HG03039 (cell line): Measurements from ENCODE around the gene ZNF593.

Source experiments
- ATAC-seq: cut with Tn5 transposase; IDR thresholded peaks from one replicate; pipeline ENCODE4 v1.9.1; 2021; ENCODE audit warnings: mild to moderate bottlenecking, moderate library complexity; ENCODE audit not compliant: unreplicated experiment

Gene ZNF593

DNA sequence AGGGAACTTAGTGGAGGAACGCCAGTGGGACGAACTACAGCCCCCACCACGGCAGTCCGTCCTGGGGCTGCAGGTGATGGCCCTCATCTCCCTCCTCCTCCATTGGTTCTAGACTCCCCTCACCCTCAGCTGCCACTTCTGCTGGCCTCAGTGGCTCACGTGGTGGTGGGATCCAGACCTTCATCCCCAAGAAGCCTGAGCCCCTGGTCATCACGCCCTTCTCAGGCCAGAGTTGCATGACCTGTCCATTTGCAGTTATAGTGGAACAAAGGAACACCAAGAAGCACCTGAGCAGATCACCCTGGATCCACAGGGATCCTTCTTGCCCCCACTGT lies 23.8 kb upstream of the ZNF593 start:
- ATAC-seq, result no peak

DNA sequence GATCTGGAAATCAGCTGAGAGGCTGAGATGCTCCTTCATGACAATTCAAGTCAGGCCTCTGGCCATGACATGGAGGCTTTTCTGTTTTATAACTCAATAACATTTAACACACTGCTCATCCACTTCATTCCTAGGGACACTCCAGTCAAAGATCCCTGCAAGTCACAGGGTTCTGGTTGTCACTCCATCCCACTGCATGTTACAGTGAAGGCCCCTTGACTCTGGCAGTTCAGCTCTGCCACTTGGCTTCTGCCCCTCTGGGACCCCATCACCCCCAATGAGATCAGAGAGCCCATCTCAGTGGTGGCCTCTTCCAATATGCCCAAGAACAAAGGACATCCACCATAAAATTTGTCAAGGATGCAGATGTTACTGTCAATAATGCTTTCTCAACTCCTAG lies 20.8 kb upstream of the ZNF593 start:
- ATAC-seq, result no peak

DNA sequence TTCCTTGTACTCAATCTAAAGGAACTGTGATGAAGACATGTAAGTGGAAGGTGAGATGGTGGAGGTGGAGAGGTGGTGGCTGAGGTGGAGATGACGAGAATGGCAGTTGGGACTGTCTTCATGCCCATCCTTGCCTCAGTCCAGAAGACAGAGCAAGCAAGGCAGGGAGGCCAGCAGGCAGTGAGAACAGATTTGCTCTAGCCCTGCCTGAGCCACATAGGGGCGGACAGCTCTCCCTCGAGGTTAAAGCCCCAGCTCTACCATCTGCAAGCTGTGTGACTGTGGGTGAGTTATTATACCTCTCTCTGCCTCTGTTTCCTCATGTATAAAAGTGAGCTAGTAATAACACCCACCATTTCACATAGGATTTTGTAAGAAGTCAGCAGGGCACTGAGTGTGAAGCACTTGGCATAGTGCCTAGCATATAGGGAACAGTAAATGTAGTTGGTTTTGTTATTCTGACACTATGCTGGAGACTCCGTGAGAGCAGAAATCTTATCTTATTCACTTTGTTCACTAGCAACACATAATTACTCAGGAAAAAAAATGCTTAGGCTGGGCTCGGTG lies 15.7 kb upstream of the ZNF593 start:
- no peak for ATAC-seq

DNA sequence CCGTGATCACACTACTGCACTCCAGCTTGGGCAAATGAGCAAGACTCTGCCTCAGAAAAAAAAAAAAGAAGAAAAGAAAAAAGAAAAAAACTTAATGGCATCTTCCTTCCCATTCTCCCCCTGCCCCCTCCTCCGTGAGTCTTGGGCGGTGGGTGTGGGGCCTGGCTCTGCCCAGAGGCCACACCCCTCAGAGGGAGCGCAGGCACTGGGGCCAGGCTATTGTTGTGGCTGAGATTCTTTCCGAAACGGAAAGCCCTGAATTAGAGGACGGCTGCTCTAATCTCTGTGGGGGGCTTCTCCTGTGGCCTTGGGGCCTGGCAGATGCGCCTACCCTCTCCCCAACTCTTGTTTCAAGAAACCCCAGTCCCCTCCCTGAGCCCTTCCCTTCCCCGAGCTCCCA lies 15.0 kb upstream of the ZNF593 start:
- no peak for ATAC-seq

DNA sequence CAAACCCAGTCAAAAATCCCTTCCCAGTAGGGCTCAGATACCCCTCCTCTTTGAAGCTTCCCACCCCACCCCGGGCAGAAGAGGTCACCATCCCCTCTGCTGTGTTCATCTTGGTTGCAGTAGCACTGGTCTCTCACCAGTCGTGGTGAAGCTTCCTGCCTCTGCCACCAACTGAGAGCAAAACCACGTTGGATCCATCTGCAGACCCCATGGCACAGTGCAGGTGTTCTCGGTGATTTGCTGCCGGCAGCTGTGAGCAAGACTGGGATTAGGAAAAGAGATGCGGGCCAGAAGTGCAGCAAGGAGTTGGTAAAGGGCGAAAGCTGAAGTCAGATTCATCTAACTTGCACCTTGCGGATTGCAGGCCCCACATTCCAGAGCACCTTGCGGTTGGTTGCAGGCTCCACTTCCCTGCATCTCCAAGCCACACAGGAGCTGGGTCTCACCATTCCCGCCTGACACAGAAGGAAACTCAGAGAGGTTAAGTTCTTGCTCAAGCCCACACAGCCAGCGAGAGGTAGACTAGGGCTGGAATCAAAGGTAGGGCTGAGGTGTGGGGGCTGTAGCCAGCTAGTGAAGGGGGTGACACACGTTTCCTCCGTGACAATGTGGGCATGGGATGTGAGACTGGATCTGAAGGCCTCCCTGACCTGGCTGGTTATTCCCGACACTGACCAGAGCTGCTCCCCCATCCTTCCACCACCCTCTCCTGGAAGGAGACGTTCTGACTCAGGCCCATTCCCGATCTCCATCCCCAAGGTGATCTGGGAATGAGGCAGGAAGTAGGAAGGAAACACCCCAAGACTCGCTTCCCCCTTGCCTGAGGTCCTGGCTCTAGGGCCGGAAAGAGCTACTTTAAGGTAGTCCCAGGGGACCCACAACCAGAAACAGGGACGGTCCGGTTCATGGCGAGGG lies 14.1 kb upstream of the ZNF593 start:
- no peak for ATAC-seq

DNA sequence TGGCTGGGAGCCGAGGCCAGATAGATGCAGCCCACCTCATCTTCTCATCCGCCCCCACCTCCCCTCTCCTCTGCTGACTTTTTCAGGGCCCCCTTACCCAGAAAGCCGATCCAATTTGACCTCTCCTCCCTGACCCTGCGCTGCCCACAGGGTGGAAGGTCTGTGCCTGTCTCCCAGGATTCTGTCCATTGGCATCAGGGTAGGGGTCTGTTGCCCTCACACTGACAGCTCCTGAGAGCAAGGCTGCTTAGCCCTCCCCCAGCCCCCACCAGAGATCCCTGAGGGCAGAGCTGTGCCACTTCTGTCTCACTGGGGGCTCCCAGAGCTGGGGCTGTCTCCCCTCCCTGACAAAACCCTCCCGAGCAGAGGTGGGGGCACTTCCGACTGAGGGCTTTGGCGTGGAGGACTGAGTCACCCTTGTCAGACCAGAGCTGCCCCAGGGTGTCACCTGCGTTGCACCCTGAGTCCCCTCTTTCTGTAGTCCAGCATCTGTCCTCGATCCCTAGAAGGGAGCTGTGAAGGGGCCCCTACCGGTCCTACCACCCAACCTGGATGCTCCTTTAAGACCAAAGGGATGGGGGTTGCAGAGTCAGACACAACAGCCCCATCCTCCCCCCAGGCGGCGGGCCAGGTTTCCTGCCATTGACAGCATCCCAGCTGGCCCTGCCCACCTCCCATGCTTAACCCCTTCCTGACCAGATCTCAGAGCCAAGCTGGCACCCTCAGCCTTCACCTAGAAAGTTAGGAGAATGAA lies 13.2 kb upstream of the ZNF593 start:
- no peak for ATAC-seq

DNA sequence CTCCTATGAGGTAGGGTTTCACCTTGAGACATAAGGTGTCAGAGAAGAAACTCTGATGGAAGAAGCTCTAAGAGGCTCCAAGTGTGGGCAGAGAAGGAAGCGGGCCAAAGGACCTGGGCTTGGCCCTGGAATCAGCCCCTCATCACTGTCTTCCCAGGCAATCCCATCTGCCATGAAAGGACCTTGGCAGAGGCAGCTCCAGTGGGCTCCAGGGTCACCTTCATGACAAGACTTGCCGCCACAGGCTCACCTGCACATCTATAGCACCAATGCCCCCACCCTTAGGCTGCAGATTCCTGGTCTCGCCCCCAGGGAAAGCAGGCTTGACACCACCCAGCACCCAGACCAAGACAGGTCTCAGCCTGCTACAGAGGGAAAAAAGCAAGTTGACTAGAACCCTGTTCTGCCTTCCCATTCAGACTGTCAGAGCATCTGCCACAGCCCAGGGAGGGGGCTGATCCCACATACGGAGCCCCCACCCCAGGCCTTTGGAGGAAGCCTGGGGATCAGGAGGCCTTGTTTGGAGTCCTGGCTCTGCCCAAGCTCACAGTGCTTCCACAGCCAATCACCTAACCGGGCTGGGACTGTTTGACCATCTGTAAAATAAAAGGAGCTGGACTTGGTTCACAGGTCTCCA lies 11.3 kb upstream of the ZNF593 start:
- no peak for ATAC-seq

DNA sequence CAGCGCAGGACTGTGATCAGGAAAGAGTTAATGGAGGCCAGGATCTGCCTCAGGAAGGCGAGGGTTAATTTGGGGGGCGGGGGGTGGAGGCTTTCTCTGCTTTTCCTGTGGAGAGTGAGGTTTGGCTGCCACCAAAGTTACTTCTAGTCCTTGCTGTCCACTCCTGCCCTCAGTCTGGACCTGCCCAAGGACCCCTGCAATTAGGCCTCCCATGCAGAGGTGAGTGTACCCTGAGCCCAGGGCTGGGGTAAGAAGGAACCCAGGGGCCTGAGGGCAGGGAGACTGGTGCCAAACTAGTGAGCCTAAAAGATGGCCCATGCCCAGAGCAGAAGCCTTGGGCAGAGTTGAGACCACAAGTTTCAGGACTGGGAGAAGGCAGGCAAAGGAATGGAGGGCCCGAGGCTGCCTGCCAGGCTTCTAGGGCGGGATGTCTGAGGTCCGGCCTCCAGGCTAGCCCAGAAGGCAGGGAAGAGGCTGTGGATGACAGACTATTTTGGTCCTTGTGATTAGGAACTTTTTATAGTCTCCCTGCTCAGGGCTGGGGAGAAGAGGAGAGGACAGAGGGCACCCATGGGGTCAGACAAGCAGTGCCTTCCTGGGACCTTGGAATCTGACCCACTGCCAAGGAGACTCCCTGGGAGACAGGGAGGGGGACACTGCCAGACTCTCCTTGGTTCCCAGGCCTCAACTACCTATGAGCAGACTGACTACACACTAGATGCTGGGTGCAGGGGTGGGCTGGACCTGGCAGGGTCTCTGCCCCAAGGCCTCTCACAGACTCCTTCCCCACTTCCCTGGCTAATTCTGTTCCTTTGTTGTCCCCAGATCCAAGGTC lies 10.6 kb upstream of the ZNF593 start, which contains the start of gene FAM110D:
TSS of gene FAM110D (plus strand) at position 172 of the 835 bp plus-strand sequence. CDS start 2,213 bp downstream, outside the sequence.
- no peak for ATAC-seq

DNA sequence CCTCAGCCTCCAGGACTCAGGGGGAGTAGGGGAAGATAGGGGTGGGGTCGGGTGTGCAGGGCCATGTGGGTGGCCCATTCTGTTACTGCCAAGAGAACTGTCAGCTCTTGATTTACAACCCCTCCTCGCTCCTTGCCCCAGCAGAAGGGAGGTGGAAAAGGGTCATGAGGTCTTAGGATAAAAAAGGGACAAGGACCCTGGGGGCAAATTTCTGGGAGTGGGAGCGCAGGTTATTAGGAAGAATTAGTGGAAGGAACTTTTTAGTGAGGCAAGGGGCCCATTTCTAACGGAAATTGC lies 10.0 kb upstream of the ZNF593 start:
- ATAC-seq, result no peak

DNA sequence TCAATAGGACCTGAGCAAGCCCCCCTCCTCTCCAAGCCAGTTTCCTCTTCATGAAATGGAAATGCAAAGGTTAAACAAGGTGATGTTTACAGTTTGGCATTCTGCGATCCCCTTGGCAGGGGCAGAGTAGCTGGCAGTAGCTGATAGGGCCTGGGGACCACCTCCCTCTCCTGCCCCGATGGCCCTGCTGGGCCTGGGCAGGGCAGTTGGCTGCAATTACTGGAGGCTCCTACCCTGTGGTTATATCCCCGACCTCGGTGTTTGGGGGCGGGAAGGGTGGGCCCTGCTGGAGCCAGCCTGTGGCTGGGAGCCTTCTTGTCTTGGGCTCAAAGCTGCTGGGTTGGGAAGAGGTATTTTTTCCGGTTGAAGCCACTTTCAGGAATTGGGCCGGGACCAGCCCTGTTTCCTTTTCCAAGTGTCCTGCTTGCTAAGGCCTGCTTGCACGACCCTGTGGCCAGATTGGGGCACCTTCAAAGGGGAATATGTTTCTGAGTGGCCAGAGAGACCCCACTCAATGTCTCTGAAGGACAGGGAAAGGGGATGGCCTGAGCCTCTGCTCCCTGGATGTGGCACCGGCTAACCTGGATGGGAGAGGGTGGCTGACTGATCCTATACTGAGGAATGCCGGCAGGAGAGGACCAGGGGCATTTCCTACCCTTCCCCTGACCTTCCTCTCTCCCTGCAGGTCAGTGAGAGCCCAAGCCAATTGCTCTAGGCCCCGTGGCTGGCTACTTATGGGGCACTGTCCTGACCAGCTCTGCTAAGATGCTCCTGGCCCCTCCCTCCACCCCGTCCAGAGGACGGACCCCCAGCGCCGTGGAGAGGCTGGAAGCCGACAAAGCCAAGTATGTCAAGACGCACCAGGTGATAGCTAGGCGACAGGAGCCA lies 8.9 kb upstream of the ZNF593 start:
- ATAC-seq, result no peak

DNA sequence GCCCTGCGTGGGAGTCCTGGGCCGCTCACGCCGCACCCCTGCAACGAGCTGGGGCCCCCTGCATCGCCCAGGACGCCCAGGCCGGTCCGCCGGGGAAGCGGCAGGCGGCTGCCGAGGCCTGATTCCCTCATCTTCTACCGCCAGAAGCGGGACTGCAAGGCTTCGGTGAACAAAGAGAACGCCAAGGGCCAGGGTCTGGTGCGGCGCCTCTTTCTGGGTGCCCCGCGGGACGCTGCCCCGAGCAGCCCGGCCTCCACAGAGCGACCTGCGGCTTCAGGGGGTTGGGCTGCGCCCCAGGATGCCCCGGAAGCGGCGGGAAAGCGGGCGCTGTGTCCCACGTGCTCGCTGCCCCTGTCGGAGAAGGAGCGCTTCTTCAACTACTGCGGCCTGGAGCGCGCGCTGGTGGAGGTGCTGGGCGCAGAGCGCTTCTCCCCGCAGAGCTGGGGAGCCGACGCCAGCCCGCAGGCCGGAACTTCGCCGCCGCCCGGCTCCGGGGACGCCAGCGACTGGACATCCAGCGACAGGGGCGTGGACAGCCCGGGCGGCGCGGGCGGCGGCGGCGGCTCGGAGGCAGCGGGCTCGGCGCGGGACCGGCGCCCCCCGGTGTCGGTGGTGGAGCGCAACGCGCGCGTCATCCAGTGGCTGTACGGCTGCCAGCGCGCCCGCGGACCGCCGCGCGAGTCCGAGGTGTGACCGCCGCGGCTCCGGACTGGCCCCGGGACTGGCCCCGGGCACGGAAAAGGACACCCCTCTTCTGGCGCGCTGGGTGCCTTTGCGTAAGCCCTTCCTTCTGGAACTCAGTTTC lies 8.1 kb upstream of the ZNF593 start:
- ATAC-seq, result no peak

DNA sequence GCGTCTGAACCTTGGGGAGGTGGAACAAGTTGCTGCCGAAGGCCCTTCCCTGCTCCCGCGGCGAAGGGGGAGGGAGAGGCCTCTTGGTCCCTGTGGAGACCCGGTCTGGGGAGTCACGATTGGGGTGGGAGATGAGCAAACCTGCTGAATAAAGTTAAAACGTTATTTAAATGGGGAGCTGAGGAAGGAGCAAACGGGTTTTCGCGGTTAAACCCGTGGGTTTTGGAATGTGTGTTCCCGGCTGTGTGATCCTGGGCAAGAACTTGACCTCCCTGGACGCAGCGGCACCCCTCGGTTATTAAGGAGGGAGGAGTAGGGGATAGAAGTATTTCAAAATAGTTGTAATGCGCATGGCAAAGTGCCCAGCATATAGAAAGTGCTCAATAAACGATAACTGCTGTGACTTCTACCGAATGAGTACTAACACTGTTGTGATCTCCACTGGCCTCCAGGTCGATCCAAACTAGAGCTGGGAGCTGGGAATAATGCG lies 7.4 kb upstream of the ZNF593 start:
- no peak for ATAC-seq

DNA sequence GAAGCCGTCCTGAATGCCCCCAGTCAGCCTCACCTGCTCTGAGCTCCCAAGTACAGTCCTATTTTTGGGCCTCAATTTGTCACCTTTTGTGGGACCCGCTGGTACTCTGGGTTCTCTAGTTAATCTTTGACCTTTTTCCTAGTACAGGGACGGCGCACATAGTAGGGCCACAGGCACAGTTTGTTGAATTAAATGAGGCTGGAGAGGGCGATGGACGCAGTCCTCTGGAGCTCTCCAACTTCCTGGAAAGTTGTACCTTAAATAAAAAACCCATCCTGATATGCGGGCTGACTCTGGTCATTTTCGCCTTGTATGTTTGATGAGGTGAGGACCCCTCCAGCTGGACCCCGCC lies 6.0 kb upstream of the ZNF593 start:
- no peak for ATAC-seq

DNA sequence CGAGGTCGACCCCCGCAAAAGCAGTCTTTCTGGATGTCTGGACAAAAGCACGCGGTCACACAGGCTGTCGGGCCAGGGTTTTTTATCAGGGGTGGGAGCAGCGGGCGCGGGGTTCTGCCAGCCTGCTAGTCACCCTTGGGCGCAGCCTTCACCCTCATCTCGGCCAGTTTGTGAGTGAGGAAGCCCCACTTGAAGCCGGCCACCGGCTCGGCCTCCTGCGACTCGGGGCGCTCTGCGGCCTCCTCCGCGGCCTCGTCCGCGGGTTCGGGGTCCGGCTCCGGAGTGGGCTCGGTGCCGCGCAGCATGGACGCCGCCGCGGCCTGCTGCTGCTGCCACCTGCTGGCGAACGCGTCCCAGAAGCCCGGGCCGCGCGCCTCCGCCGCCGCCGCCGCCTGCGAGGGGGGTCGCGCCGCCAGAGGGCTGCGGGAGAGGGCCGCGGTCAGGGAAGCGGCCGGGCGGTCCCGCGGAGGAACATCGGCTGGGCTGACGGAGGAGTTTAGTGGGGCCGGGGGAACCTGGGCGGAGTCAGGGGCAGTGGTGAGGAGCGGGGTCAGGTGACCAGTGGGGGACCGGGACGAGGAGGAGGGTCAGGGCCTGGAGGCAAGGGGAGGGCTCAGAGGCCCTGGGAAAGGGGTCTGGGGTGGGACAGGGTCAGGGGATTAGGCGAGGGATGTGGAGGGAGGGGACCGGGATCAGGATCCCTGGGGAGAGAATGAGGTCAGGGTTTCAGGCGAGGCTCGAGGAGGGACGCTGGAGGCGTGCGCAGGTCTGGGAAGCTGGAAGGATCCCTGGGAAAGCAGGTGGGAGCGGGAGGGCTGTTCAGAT lies 5.5 kb upstream of the ZNF593 start:
- no peak for ATAC-seq

DNA sequence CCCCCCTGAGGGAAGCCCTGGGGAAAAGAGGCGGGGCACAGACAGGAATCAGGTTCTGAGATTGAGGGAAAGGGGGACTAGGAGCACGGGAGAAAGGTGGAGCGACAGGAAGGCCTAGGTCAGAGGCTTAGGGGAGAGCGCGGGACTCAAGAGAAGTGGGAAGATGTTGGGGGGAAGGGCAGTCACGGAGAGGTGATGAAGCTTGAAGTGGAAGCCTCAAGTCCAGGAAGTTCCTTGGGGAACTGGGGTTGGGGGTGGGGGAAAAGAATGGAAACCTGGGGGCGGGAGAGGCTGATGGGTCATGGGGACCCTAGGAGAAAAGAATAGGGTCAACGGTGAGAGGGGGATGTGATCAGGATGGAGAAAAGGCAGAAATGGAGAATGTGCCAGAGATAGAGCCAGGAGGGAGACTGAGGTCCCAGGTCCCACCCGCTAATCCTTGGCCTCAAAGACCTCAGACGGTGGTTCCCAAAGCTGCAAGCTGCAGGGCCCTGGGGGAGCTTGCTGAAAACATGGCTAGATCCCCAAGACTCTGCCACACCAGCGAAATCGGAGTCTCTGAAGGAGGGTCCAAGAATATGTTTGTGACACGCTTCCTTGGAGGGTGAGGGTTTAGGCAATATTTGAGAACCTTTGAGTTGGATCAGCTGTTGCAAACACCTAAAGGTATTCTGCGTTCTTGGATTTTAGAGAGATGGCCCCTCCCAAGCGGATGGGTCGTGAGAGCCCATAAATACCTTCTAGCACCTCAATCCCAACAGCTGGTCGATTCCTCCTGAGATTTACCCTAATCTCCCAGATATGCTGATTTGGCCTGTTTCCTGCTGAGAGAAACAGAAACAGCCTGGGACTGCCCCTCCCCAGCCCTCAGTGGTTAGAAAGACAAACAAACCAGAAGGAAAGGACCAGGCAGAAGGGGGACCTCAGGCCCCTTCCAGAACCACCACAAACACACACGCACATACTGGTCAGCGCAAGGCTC lies 4.6 kb upstream of the ZNF593 start:
- ATAC-seq, result no peak

DNA sequence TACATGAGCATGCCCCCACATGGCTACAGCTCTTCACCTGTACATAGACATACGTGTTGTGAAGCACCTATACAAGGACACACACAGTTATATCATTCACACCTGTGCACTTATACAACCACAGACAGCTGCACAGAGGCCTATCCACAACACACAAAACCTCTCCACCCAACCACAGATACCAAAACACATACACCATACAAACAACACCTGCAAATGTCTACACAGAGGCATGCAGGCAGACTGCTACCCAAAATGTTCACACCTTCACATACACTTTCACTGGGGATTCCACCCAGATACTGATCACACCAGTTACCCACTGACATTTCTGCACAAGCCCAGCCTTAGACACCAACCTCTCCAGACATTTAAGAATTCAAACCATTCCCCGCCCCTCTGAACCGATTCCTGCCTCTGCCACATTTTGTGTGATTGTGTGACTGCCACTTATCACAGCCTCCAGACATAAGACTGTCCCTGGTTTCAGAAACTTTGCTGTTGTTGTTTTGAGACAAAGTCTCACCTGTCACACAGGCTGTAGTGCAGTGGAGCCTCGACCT lies 2.9 kb upstream of the ZNF593 start:
- ATAC-seq, result no peak
